NCI-H2171 treated with DMSO at 0.1 percent for 48 hours (cell line): ENCODE data around the gene CLTA.
"Not testable (repeated sequence)": the region's sequence is repeated elsewhere in the genome, so short reads cannot be mapped to it uniquely, and the experiment has no call there.

ENCODE experiments used
- DNase-seq: peaks from one replicate; lab custom pipeline; 2025; lab: John Stamatoyannopoulos, UW

The CLTA gene

GRCh38 chr9:36189976-36190375, 745 bp upstream of the CLTA start:
- no peak for DNase-seq

GRCh38 chr9:36191290-36191645, 547 bp downstream of the CLTA start:
- no peak for DNase-seq

GRCh38 chr9:36191686-36192085, 965 bp downstream of the CLTA start:
- no peak for DNase-seq

- DNase-seq, result no peak
Measured at GRCh38 chr9:36192196-36192595, 1.5 kb downstream of the CLTA start.

GRCh38 chr9:36193023-36193422, 2.3 kb downstream of the CLTA start:
- no peak for DNase-seq

- DNase-seq, result no peak
Measured at GRCh38 chr9:36194326-36195000, 3.7 kb downstream of the CLTA start.

GRCh38 chr9:36204906-36205547, 14.3 kb downstream of the CLTA start:
- no peak for DNase-seq

- no peak for DNase-seq
Measured at GRCh38 chr9:36207016-36207415, 16.3 kb downstream of the CLTA start.

- no peak for DNase-seq
Measured at GRCh38 chr9:36207546-36208012, 16.9 kb downstream of the CLTA start.

GRCh38 chr9:36208521-36209253, 18.0 kb downstream of the CLTA start:
- no peak for DNase-seq

GRCh38 chr9:36210722-36211121, 20.0 kb downstream of the CLTA start:
- DNase-seq, result no peak

- DNase-seq, result no peak
Measured at GRCh38 chr9:36211510-36211909, 20.8 kb downstream of the CLTA start.

GRCh38 chr9:36213387-36213786, 22.7 kb downstream of the CLTA start:
- no peak for DNase-seq

- no peak for DNase-seq
Measured at GRCh38 chr9:36213989-36214388, 23.3 kb downstream of the CLTA start.

- no peak for DNase-seq
Measured at GRCh38 chr9:36214571-36214970, 23.9 kb downstream of the CLTA start.

- DNase-seq, result peak; percentile 79
Measured at GRCh38 chr9:36217256-36217968, 26.7 kb downstream of the CLTA start.

GRCh38 chr9:36218011-36218410, 27.3 kb downstream of the CLTA start:
- DNase-seq, result peak; percentile 83

- peak; percentile 24 for DNase-seq
Measured at GRCh38 chr9:36218411-36218901, 27.7 kb downstream of the CLTA start.

GRCh38 chr9:36221667-36222066, 30.9 kb downstream of the CLTA start:
- DNase-seq, result no peak

GRCh38 chr9:36222449-36222848, 31.7 kb downstream of the CLTA start:
- DNase-seq, result no peak

GRCh38 chr9:36237230-36237629, 46.5 kb downstream of the CLTA start:
- no peak for DNase-seq

GRCh38 chr9:36239205-36239604, 48.5 kb downstream of the CLTA start:
- not testable (repeated sequence) for DNase-seq
